WTC11 (cell line): ENCODE data around the gene TMEM252. TPM values are rescaled to one million over a fixed set of nuclear protein-coding genes. Genes with fewer than 3 reads are reported as not detected.
A peak's percentile ranks its signal among the peaks of the same experiment; 100 is the strongest.

Experiments used
- ATAC-seq: fragments of 200-7000 bp; cut with Tn5 transposase; 2 replicates; pipeline ENCODE4 v1.10.0; 2021; ENCODE audit warnings: mild to moderate bottlenecking, moderate library complexity
- CTCF ChIA-PET: fragments of 300-600 bp; sonication (Branson Sonifier 250); formaldehyde crosslinking; loops from one replicate; lab custom pipeline; 2021; ENCODE audit warnings: antibody characterized with exemption; lab: Charles Lee
- POLR2A ChIA-PET: fragments of 350-600 bp; sonication (Branson Sonifier 250); formaldehyde crosslinking; loops from one replicate; lab custom pipeline; 2021; ENCODE audit warnings: antibody characterized with exemption; lab: Charles Lee
- DNase-seq: peaks from one replicate; pipeline ENCODE4 v3.0.0; 2021; ENCODE audit warnings: low spot score
- H3K27ac Mint-ChIP-seq: 2 replicates; pipeline ENCODE4 v1.8.0; 2021; ENCODE audit warnings: mixed read lengths
- H3K27me3 Mint-ChIP-seq: 2 replicates; pipeline ENCODE4 v1.8.0; 2021; ENCODE audit warnings: low read depth, mild to moderate bottlenecking, moderate library complexity, mixed read lengths
- H3K36me3 Mint-ChIP-seq: 2 replicates; pipeline ENCODE4 v1.8.0; 2021; ENCODE audit warnings: mixed read lengths
- H3K4me1 Mint-ChIP-seq: 2 replicates; pipeline ENCODE4 v1.8.0; 2022; ENCODE audit warnings: mixed read lengths
- H3K4me3 Mint-ChIP-seq: 2 replicates; pipeline ENCODE4 v1.8.0; 2021; ENCODE audit warnings: mild to moderate bottlenecking, moderate library complexity, mixed read lengths
- H3K9me3 Mint-ChIP-seq: 2 replicates; pipeline ENCODE4 v1.8.0; 2021; ENCODE audit warnings: mixed read lengths
- AFF4 ChIP-seq: sonication (generic); formaldehyde crosslinking; IDR thresholded peaks from 2 replicates; pipeline ENCODE4 v1.8.1; 2023; ENCODE audit warnings: mild to moderate bottlenecking, missing genetic modification reagents, borderline replicate concordance
- CBFB ChIP-seq: sonication (generic); formaldehyde crosslinking; IDR thresholded peaks from 2 replicates; pipeline ENCODE4 v1.8.1; 2022; ENCODE audit warnings: mild to moderate bottlenecking, low read depth, missing genetic modification reagents
- E2F5 ChIP-seq: sonication (generic); formaldehyde crosslinking; IDR thresholded peaks from 2 replicates; pipeline ENCODE4 v1.8.1; 2022; ENCODE audit warnings: mild to moderate bottlenecking, moderate library complexity, missing genetic modification reagents
- GABPB1 ChIP-seq: sonication (generic); formaldehyde crosslinking; IDR thresholded peaks from 2 replicates; pipeline ENCODE4 v1.8.1; 2023; ENCODE audit warnings: mild to moderate bottlenecking, missing genetic modification reagents
- GTF2I ChIP-seq: fragments of 250-450 bp; sonication (Bioruptor Pico); conservative IDR thresholded peaks from 2 replicates; pipeline ENCODE4 v1.4.0; 2021; ENCODE audit warnings: mild to moderate bottlenecking
- HMGA2 ChIP-seq: fragments of 250-450 bp; sonication (Bioruptor Pico); IDR thresholded peaks from 2 replicates; pipeline ENCODE4 v1.4.0; 2021; ENCODE audit warnings: mild to moderate bottlenecking, moderate library complexity
- IRF2 ChIP-seq: sonication (generic); formaldehyde crosslinking; IDR thresholded peaks from 2 replicates; pipeline ENCODE4 v1.8.0; 2022; ENCODE audit warnings: low read depth, missing genetic modification reagents, borderline replicate concordance
- NR3C1 ChIP-seq: sonication (generic); formaldehyde crosslinking; conservative IDR thresholded peaks from 2 replicates; pipeline ENCODE4 v1.8.1; 2023; ENCODE audit warnings: low read depth, mild to moderate bottlenecking, missing genetic modification reagents
- PREB ChIP-seq: sonication (generic); formaldehyde crosslinking; IDR thresholded peaks from 2 replicates; pipeline ENCODE4 v1.8.1; 2022; ENCODE audit warnings: mild to moderate bottlenecking, missing genetic modification reagents, moderate library complexity, borderline replicate concordance
- RELA ChIP-seq: sonication (generic); formaldehyde crosslinking; IDR thresholded peaks from 2 replicates; pipeline ENCODE4 v1.8.1; 2022; ENCODE audit warnings: missing genetic modification reagents, mild to moderate bottlenecking, borderline replicate concordance
- RORB ChIP-seq: fragments of 250-450 bp; sonication (Bioruptor Pico); IDR thresholded peaks from 2 replicates; pipeline ENCODE4 v1.9.0; 2021; ENCODE audit warnings: mild to moderate bottlenecking
- SMAD3 ChIP-seq: sonication (generic); formaldehyde crosslinking; IDR thresholded peaks from 2 replicates; pipeline ENCODE4 v1.8.0; 2022; ENCODE audit warnings: missing genetic modification reagents, mild to moderate bottlenecking, borderline replicate concordance
- STAT6 ChIP-seq: sonication (generic); formaldehyde crosslinking; conservative IDR thresholded peaks from 2 replicates; pipeline ENCODE4 v1.8.1; 2023; ENCODE audit warnings: mild to moderate bottlenecking, low read depth, missing genetic modification reagents, moderate library complexity
- ZBTB21 ChIP-seq: sonication (generic); formaldehyde crosslinking; IDR thresholded peaks from 2 replicates; pipeline ENCODE4 v1.8.1; 2023; ENCODE audit warnings: mild to moderate bottlenecking, missing genetic modification reagents, borderline replicate concordance
- ZNF317 ChIP-seq: sonication (generic); formaldehyde crosslinking; IDR thresholded peaks from 2 replicates; pipeline ENCODE4 v1.8.1; 2023; ENCODE audit warnings: low read depth, mild to moderate bottlenecking, moderate library complexity, missing genetic modification reagents, borderline replicate concordance
- ZNF512 ChIP-seq: sonication (generic); formaldehyde crosslinking; IDR thresholded peaks from 2 replicates; pipeline ENCODE4 v1.8.1; 2022; ENCODE audit warnings: missing genetic modification reagents, borderline replicate concordance
- total RNA-seq: library from RNA; stranded (reverse); gene quantifications from 3 replicates; pipeline ENCODE4 v1.2.3, GENCODE V29; 2021
- TF ChIP-seq, protein P1 (sequence below): fragments of 250-450 bp; sonication (Bioruptor Pico); conservative IDR thresholded peaks from 2 replicates; pipeline ENCODE4 v1.9.0; 2021; ENCODE audit warnings: mild to moderate bottlenecking

The TMEM252 gene
- total RNA-seq, 1 experiment from 2014 or later, result not detected

DNA sequence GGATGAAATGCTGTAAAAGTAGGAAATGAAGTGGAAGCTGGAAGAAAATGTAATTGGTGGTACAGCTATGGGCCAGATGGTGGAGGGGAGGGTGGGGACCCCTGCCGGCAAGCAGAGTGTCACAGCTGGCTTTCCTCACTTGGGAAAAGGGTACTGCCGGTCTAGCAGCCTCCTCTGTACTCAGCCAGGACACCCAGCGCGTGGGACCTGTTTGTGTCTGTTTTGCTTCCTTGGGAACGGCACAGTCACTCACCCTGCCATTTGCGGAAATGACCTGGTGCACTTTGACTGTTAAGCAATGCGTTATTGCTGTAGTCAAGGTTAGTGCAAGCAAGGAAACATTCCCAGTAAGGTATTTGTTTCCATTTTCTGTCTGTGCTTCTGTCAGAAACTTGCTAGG is 10.1 kb downstream of the TMEM252 start:
- peak; percentile 44 for DNase-seq
- H3K9me3 Mint-ChIP-seq, result no peaks in the 10 kb centered on the region
- H3K4me3 Mint-ChIP-seq, result no peak overlapping the region
- H3K27ac Mint-ChIP-seq, result no peak overlapping the region
- H3K36me3 Mint-ChIP-seq, result no peaks in the 10 kb centered on the region
- ChIA-PET POLR2A (no interaction called here), CTCF (interaction anchor here (0.8 to 1.1 kb wide), 7 partner anchors 11 to 113 kb away, joined by 3 to 7 read pairs (median 3); partner anchors contain the start of gene TMEM252)
- H3K4me1 Mint-ChIP-seq, result no peaks in the 10 kb centered on the region; the same call in 1 of the 2 replicates
- peaks cover 79% of the 10 kb centered on the region for H3K27me3 Mint-ChIP-seq
- TF ChIP-seq RELA (CRISPR knock-in tag) (no peak), STAT6 (CRISPR knock-in tag) (no peak), GABPB1 (CRISPR knock-in tag) (no peak), RORB (CRISPR knock-in tag) (no peak), PREB (CRISPR knock-in tag) (no peak), E2F5 (no peak), HMGA2 (CRISPR knock-in tag) (no peak), ZBTB21 (CRISPR knock-in tag) (no peak), AFF4 (no peak), GTF2I (CRISPR knock-in tag) (no peak), IRF2 (CRISPR knock-in tag) (no peak), NR3C1 (CRISPR knock-in tag) (no peak), ZNF317 (no peak)
- TF ChIP-seq, protein P1, sequence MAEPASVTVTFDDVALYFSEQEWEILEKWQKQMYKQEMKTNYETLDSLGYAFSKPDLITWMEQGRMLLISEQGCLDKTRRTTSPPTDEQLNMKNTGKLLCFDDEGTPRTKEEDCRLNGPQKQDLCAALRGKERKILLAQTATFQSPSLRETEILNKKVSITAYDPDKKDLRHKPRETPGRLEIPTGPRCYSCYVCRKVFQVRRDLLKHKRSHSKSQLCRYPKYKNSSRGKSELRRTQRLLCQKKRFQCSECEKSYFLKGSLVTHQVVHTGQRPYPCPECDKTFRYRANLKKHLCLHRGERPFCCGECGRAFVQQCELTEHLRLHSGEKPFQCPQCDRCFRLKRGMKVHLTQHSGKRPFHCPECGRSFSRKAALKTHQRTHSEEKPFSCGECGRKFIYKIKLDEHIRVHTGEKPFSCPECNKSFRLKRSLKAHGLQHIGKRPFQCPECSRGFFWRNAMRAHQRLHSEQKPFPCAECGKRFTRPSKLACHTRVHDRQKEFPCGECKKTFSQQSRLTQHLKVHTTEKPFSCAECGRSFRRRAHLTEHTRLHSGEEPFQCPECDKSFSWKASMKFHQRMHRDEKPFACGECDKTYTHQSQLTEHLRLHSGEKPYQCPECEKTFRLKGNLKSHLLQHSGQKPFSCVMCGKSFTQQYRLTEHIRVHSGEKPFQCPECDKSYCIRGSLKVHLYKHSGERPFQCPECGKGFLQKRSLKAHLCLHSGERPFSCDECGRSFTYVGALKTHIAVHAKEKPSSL (CRISPR knock-in tag), result no peak
- ATAC-seq, result peak; percentile 83

- Mint-ChIP-seq H3K27me3 (peaks cover 66% of the 10 kb centered on the region), H3K27ac (no peak overlapping the region), H3K4me3 (no peak overlapping the region), H3K36me3 (peaks cover 6% of the 10 kb centered on the region), H3K9me3 (peaks cover 6% of the 10 kb centered on the region), H3K4me1 (no peaks in the 10 kb centered on the region)
- ATAC-seq (no peak), DNase-seq (no peak)
- POLR2A ChIA-PET, result no interaction called here
- CTCF ChIA-PET, result no interaction called here
- TF ChIP-seq STAT6 (CRISPR knock-in tag) (no peak), CBFB (CRISPR knock-in tag) (no peak), GABPB1 (CRISPR knock-in tag) (no peak), ZNF512 (CRISPR knock-in tag) (no peak), RELA (CRISPR knock-in tag) (no peak), SMAD3 (CRISPR knock-in tag) (no peak)
These were observed 17.2 kb downstream of the TMEM252 start for GRCh38 chr9:68523367-68523936.
